Progenitor cell of endocrine pancreas (in vitro differentiated cells): Measurements from ENCODE around the gene GALNT9. TPM values are rescaled to one million over a fixed set of nuclear protein-coding genes. Genes with fewer than 3 reads are reported as not detected.
A peak's percentile ranks its signal among the peaks of the same experiment; 100 is the strongest.

Source experiments
- DNase-seq: peaks from one replicate; pipeline ENCODE4 v3.0.0; 2021; ENCODE audit warnings: low spot score; ENCODE audit not compliant: unreplicated experiment
- H3K27ac Mint-ChIP-seq: 2 replicates; pipeline ENCODE4 v1.8.0; 2021; ENCODE audit warnings: mild to moderate bottlenecking, moderate library complexity, mixed read lengths
- H3K27me3 Mint-ChIP-seq: 2 replicates; pipeline ENCODE4 v1.8.0; 2021; ENCODE audit warnings: mixed read lengths
- H3K36me3 Mint-ChIP-seq: 2 replicates; pipeline ENCODE4 v1.8.0; 2022; ENCODE audit warnings: mixed read lengths; ENCODE audit not compliant: insufficient read depth
- H3K4me1 Mint-ChIP-seq: 2 replicates; pipeline ENCODE4 v1.8.0; 2021; ENCODE audit warnings: low read depth, mixed read lengths
- H3K4me3 Mint-ChIP-seq: 2 replicates; pipeline ENCODE4 v1.8.0; 2021; ENCODE audit warnings: low read depth, mild to moderate bottlenecking, moderate library complexity, mixed read lengths
- H3K9me3 Mint-ChIP-seq: 2 replicates; pipeline ENCODE4 v1.8.0; 2021; ENCODE audit warnings: low read depth, mixed read lengths
- total RNA-seq: library from RNA; stranded (reverse); gene quantifications from 2 replicates; pipeline ENCODE4 v1.2.1, GENCODE V29; 2021
- TF ChIP-seq, protein P1 (sequence below): fragments of 200-600 bp; sonication (generic); IDR thresholded peaks from one replicate; pipeline ENCODE4 v1.5.0; 2021; ENCODE audit warnings: antibody characterized with exemption, mild to moderate bottlenecking; ENCODE audit not compliant: unreplicated experiment

Gene GALNT9
- total RNA-seq, 1 donor from 2014 or later: 0.36 TPM

DNA sequence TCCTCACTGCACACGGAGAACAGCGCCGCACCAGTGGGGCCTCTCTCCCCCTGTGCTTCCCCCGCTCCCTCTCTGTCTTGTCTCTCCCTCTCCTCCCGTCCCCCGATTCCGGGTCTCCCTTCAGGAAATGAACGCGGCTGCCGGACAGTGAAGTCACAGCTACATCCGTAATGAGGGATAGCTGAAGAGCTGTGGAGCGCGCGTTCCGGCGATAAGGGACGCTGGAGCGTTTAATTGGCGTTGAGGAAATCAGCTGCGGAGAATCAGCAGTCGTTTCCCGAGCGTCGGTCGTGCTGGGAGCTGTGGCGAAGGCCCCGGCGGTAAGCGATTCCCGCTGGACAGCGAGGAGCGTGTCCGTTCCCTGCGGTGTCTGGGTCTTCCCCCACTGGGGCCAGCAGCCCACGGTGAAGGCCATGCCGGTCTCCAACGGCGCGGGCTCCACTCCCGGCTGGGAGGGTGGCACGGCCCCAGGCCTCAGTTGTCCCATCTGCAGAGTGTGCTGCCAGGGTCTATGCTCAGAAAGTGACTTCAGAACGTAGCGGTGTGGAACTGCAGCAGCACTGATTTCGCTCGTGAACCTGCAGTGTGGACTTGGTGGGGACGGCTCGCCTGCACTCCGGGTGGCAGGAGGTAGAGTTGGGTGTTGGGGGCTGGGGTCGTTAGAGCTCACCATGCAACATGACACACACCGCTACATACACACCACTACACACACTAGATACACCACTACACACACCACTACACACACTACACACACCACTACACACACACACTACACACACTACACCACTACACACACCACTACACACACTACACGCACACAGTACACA is 174.2 kb downstream of the GALNT9 start:
- TF ChIP-seq, protein P1, sequence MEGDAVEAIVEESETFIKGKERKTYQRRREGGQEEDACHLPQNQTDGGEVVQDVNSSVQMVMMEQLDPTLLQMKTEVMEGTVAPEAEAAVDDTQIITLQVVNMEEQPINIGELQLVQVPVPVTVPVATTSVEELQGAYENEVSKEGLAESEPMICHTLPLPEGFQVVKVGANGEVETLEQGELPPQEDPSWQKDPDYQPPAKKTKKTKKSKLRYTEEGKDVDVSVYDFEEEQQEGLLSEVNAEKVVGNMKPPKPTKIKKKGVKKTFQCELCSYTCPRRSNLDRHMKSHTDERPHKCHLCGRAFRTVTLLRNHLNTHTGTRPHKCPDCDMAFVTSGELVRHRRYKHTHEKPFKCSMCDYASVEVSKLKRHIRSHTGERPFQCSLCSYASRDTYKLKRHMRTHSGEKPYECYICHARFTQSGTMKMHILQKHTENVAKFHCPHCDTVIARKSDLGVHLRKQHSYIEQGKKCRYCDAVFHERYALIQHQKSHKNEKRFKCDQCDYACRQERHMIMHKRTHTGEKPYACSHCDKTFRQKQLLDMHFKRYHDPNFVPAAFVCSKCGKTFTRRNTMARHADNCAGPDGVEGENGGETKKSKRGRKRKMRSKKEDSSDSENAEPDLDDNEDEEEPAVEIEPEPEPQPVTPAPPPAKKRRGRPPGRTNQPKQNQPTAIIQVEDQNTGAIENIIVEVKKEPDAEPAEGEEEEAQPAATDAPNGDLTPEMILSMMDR: no peak
- no peaks in the 10 kb centered on the region for H3K36me3 Mint-ChIP-seq
- no peaks in the 10 kb centered on the region for H3K9me3 Mint-ChIP-seq
- H3K27ac Mint-ChIP-seq: no peak overlapping the region
- DNase-seq: no peak
- no peak overlapping the region for H3K4me3 Mint-ChIP-seq
- peaks cover 9% of the 10 kb centered on the region for H3K27me3 Mint-ChIP-seq
- no peaks in the 10 kb centered on the region for H3K4me1 Mint-ChIP-seq

DNA sequence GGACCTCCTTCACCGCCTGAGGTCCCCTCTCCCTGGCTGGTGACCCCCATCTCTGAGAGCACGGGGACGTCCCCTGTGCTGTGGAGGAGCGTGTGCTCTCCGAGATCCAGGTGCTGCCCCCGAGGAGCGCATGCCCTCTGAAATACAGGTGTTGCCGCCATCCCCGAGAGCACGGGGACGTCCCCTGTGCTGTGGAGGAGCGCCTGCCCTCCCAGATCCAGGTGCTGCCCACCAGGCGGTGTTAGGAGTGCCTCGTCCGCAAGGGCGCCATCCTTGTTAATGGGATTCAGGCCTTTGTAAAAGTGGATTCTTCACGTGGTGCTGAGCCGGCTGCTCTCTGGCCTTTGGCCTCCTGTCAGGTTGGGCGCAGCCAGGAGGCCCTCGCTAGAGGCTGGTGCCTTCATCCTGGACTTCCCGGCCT is 175.0 kb downstream of the GALNT9 start:
- Mint-ChIP-seq H3K9me3 (no peaks in the 10 kb centered on the region), H3K27me3 (peaks cover 3% of the 10 kb centered on the region), H3K4me1 (no peaks in the 10 kb centered on the region), H3K4me3 (no peak overlapping the region), H3K36me3 (no peaks in the 10 kb centered on the region), H3K27ac (no peak overlapping the region)
- DNase-seq: no peak
- TF ChIP-seq, protein P1: no peak

DNA sequence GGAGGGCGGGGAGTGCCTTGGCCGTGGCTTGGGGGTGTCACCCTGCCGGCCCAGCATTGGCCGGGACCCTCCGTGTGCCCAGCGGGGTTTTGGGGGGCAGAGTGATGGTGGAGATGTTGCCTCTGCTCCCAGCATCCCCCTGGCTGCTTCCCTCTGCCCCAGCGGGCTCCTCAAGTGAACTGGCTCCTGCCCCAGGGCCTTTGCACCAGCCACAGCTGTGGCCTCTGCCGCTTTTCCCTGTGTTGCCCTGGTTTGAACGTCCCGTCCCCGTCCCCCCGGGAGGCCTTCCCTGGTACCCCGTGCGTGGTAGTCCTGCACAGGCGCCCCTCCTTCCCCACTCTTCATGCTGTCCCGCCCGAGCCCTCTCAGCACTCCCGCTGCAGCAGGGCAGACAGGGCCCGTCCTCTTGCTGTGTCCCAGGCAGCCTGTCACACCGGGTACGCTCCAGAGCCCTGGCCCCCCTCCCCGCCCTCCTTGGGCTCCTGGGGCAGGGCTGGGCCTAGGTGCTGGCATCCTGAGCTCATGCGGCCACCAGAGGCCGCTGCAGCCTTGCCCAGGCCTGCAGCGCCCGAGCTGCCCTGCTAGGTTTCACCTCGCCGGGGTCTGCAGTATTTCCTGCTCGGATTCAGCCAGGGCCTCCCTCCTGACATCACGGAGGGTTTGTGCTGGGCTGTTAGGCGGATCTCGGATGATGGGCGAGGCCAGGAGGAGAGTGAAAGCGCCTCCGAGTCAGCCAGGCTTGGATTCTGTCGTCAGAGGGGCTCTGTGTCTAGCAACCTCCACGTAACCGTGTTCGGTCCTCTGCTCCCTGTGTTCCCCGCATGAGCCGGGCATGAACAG is 175.7 kb downstream of the GALNT9 start:
- no peaks in the 10 kb centered on the region for H3K36me3 Mint-ChIP-seq
- peak; percentile 74 for DNase-seq
- H3K27me3 Mint-ChIP-seq: peaks cover 3% of the 10 kb centered on the region
- no peak overlapping the region for H3K27ac Mint-ChIP-seq
- no peak overlapping the region for H3K4me3 Mint-ChIP-seq
- no peaks in the 10 kb centered on the region for H3K4me1 Mint-ChIP-seq
- no peaks in the 10 kb centered on the region for H3K9me3 Mint-ChIP-seq
- TF ChIP-seq, protein P1: peak; percentile 97

DNA sequence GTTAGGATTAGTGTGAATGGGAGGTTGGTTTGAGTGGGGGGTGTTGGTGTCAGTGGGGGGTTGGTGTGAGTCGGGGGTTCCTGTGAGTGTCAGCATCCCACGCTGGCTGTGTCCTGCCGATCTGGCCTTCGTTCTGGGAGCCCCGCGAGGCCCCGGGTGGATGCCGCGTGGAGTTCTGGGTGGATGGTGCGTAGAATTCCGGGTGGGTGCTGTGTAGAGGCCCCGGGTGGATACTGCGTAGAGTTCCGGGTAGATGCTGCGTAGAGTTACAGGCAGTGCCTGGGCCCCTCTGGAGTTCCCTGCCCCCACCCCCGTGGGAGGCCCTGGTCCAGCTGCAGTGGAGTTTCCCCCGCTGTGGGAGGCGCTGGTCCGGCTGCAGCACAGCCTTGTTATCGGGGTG is 176.4 kb downstream of the GALNT9 start:
- peaks cover 1% of the 10 kb centered on the region for H3K36me3 Mint-ChIP-seq
- H3K9me3 Mint-ChIP-seq: no peaks in the 10 kb centered on the region
- no peaks in the 10 kb centered on the region for H3K4me1 Mint-ChIP-seq
- no peak overlapping the region for H3K27ac Mint-ChIP-seq
- peaks cover 3% of the 10 kb centered on the region for H3K27me3 Mint-ChIP-seq
- H3K4me3 Mint-ChIP-seq: no peak overlapping the region
- TF ChIP-seq, protein P1: no peak
- no peak for DNase-seq

DNA sequence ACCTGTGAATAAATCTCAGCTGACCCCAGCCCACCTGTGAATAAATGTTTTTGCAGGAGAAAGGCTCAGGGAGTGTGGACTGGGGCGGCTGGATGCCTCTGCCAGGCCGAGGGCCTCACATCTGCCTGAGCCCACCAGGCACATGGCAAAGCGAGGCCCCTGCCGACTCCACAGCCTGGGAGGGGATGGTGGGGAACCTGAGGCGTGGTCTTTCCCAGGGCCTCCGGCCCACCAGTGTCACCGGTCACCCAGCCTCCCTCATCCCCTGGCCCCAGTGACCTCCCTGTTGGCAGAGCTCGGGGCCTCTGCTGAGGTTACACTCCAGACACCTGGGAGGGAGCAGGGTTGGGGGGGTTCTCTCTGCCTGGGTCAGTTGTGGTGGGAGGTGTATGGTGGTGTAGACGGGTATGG is 177.0 kb downstream of the GALNT9 start:
- H3K27me3 Mint-ChIP-seq: peaks cover 3% of the 10 kb centered on the region
- no peak overlapping the region for H3K27ac Mint-ChIP-seq
- no peaks in the 10 kb centered on the region for H3K4me1 Mint-ChIP-seq
- no peak for DNase-seq
- no peaks in the 10 kb centered on the region for H3K9me3 Mint-ChIP-seq
- H3K4me3 Mint-ChIP-seq: no peak overlapping the region
- TF ChIP-seq, protein P1: no peak
- H3K36me3 Mint-ChIP-seq: peaks cover 1% of the 10 kb centered on the region
